HCT116 (cell line): ENCODE measurements around the gene CALN1. TPM values are rescaled to one million over a fixed set of nuclear protein-coding genes. Genes with fewer than 3 reads are reported as not detected.

Experiments
- ATAC-seq: fragments of 200-7000 bp; cut with Tn5 transposase; 2 replicates; pipeline ENCODE4 v1.9.1; 2020; ENCODE audit warnings: mild to moderate bottlenecking, moderate library complexity
- BruUV-seq: library from RNA; stranded (reverse); fragments of 400-500 nt; replicated peaks from 2 replicates; lab custom pipeline; 2021; lab: Mats Ljungman, UMichigan
- CTCF ChIA-PET: fragments of 300-600 bp; sonication (Branson Sonifier 250); formaldehyde crosslinking; loops from one replicate; lab custom pipeline; 2021; ENCODE audit warnings: antibody characterized with exemption; lab: Charles Lee
- POLR2A ChIA-PET: fragments of 300-600, 350-600 bp; sonication (Branson Sonifier 250); formaldehyde crosslinking; loops from one replicate; lab custom pipeline; 2021; ENCODE audit warnings: antibody characterized with exemption; lab: Charles Lee
- RAD21 ChIA-PET, 2 experiments: fragments of 300-600 bp; sonication (Branson Sonifier 250); formaldehyde crosslinking; loops; one replicate each; lab custom pipeline; 2023; ENCODE audit warnings: low total read pairs in 2 of 2; ENCODE audit not compliant: uncharacterized antibody in 2 of 2, unreplicated experiment in 2 of 2, low non-redundant PET in 1 of 2; lab: Charles Lee
- DNase-seq: peaks from one replicate; pipeline ENCODE4 v3.0.0-alpha.2; 2010; ENCODE audit warnings: low read depth, low spot score
- H2AFZ ChIP-seq: fragments of 200-600 bp; shearing (Covaris generic), sonication (generic); 2 replicates; pipeline ENCODE4 v1.6.1; 2017; ENCODE audit warnings: low read depth, mixed run types, mixed read lengths, antibody characterized with exemption, low read length; ENCODE audit not compliant: poor library complexity, severe bottlenecking
- H3K27ac ChIP-seq: 2 replicates; pipeline ENCODE4 v1.5.1; 2012; ENCODE audit warnings: low read depth, low read length
- H3K27me3 ChIP-seq: fragments of 200-600 bp; sonication (generic); 2 replicates; pipeline ENCODE4 v1.6.1; 2016; ENCODE audit warnings: mixed run types, low read length, mixed read lengths; ENCODE audit not compliant: insufficient read depth
- H3K36me3 ChIP-seq, 2 experiments: fragments of 200-500 bp in 1 of 2; fragments of 200-600 bp in 1 of 2; sonication (Bioruptor generic) in 1 of 2; sonication (generic) in 1 of 2; 2 replicates each; pipeline versions ENCODE4 v1.5.1 to v1.6.1; 2014 to 2016; ENCODE audit warnings: low read length in 2 of 2, inconsistent platforms in 1 of 2, mixed read lengths in 1 of 2, mixed run types in 1 of 2; ENCODE audit not compliant: insufficient read depth in 2 of 2, control insufficient read depth in 1 of 2
- H3K4me1 ChIP-seq, 2 experiments: fragments of 200-600 bp in 1 of 2; sonication (generic) in 1 of 2; 2 replicates each; pipeline versions ENCODE4 v1.5.1 to v1.6.1; 2012 to 2017; ENCODE audit warnings: low read length in 2 of 2, inconsistent platforms in 1 of 2, mild to moderate bottlenecking in 1 of 2, mixed read lengths in 1 of 2, mixed run types in 1 of 2, moderate library complexity in 1 of 2; ENCODE audit not compliant: insufficient read depth in 2 of 2, control insufficient read depth in 1 of 2
- H3K4me2 ChIP-seq: fragments of 200-600 bp; sonication (generic); 2 replicates; pipeline ENCODE4 v1.6.1; 2017; ENCODE audit warnings: mixed run types, low read length, mixed read lengths
- H3K4me3 ChIP-seq, 2 experiments: fragments of 200-600 bp in 1 of 2; sonication (generic) in 1 of 2; replicated peaks in 1 of 2; 2 replicates each; pipeline ENCODE4 v1.5.1; 2011 to 2016; ENCODE audit warnings: low read length in 2 of 2, control low read depth in 1 of 2, low read depth in 1 of 2, mild to moderate bottlenecking in 1 of 2, mixed read lengths in 1 of 2, mixed run types in 1 of 2
- H3K79me2 ChIP-seq: fragments of 200-600 bp; sonication (generic); 2 replicates; pipeline ENCODE4 v1.6.1; 2017; ENCODE audit warnings: mild to moderate bottlenecking, mixed run types, low read length, moderate library complexity, mixed read lengths; ENCODE audit not compliant: insufficient read depth
- H3K9ac ChIP-seq: fragments of 200-600 bp; sonication (generic); 2 replicates; pipeline ENCODE4 v1.6.1; 2016; ENCODE audit warnings: low read length, mixed read lengths
- H3K9me2 ChIP-seq: fragments of 200-600 bp; sonication (generic), shearing (Covaris generic); 2 replicates; pipeline ENCODE4 v1.6.1; 2017; ENCODE audit warnings: mixed run types, mild to moderate bottlenecking, moderate library complexity; ENCODE audit not compliant: insufficient read depth
- H3K9me3 ChIP-seq, 2 experiments: fragments of 200-500 bp in 1 of 2; fragments of 200-600 bp in 1 of 2; sonication (Bioruptor generic) in 1 of 2; sonication (generic) in 1 of 2; 2 replicates each; pipeline ENCODE4 v1.6.1; 2014 to 2017; ENCODE audit warnings: low read length in 2 of 2, mixed read lengths in 2 of 2, inconsistent platforms in 1 of 2, low read depth in 1 of 2, mild to moderate bottlenecking in 1 of 2, mixed run types in 1 of 2, moderate library complexity in 1 of 2; ENCODE audit not compliant: control insufficient read depth in 1 of 2, insufficient read depth in 1 of 2
- H4K20me1 ChIP-seq: fragments of 200-600 bp; sonication (generic), shearing (Covaris generic); 2 replicates; pipeline ENCODE4 v1.6.1; 2017; ENCODE audit warnings: mixed run types, mild to moderate bottlenecking, moderate library complexity; ENCODE audit not compliant: insufficient read depth
- CBX3 ChIP-seq: IDR thresholded peaks from 2 replicates; pipeline ENCODE4 v1.6.1; 2012; ENCODE audit warnings: low read depth
- EGR1 ChIP-seq: IDR thresholded peaks from 2 replicates; pipeline ENCODE4 v1.6.1; 2012; ENCODE audit warnings: low read depth
- EZH2 ChIP-seq: fragments of 200-600 bp; sonication (generic); IDR thresholded peaks from 2 replicates; pipeline ENCODE4 v1.6.1; 2017; ENCODE audit warnings: antibody characterized with exemption, mixed run types
- FOSL1 ChIP-seq: IDR thresholded peaks from 2 replicates; pipeline ENCODE4 v1.6.1; 2012; ENCODE audit warnings: low read depth
- RAD21 ChIP-seq: IDR thresholded peaks from 2 replicates; pipeline ENCODE4 v1.6.1; 2012; ENCODE audit warnings: low read depth, mild to moderate bottlenecking
- SIN3A ChIP-seq: IDR thresholded peaks from 2 replicates; pipeline ENCODE4 v1.6.1; 2012; ENCODE audit warnings: low read depth
- SP1 ChIP-seq: IDR thresholded peaks from 2 replicates; pipeline ENCODE4 v1.6.1; 2012; ENCODE audit warnings: low read depth
- TCF7L2 ChIP-seq: IDR thresholded peaks from 2 replicates; pipeline ENCODE4 v1.7.0; 2011; ENCODE audit warnings: borderline replicate concordance, inconsistent platforms; ENCODE audit not compliant: insufficient read depth, insufficient read length; ENCODE audit errors: extremely low read depth
- ZNF274 ChIP-seq: fragments of 200-500 bp; sonication (Bioruptor generic); IDR thresholded peaks from 2 replicates; pipeline ENCODE4 v1.6.1; 2014; ENCODE audit warnings: mild to moderate bottlenecking, low read depth, low read length, inconsistent platforms
- intact Hi-C: fragments of 100-400 bp; cut with micrococcal nuclease; formaldehyde crosslinking; loops from 2 replicates; pipeline ENCODE4 v1.10.0; 2022
- total RNA-seq: library from RNA; stranded (reverse); gene quantifications from one replicate; pipeline ENCODE4 v1.2.1, GENCODE V29; 2021; ENCODE audit not compliant: unreplicated experiment
- TF ChIP-seq, protein P1 (sequence below): IDR thresholded peaks from 2 replicates; pipeline ENCODE4 v1.6.1; 2011; ENCODE audit warnings: mild to moderate bottlenecking, low read length, moderate library complexity; ENCODE audit not compliant: insufficient replicate concordance; ENCODE audit errors: extremely low read depth
- TF ChIP-seq, protein P2 (sequence below): IDR thresholded peaks from 2 replicates; pipeline ENCODE4 v1.6.1; 2012
- TF ChIP-seq, protein P3 (sequence below): IDR thresholded peaks from 2 replicates; pipeline ENCODE4 v1.6.1; 2012
- TF ChIP-seq, protein P4 (sequence below), 3 experiments: fragments of 200-600 bp in 1 of 3; sonication (generic) in 1 of 3; IDR thresholded peaks in 2 of 3; conservative IDR thresholded peaks in 1 of 3; 2 replicates each; pipeline ENCODE4 v1.5.1; 2012 to 2017; ENCODE audit warnings: low read depth in 2 of 3, low read length in 2 of 3, antibody characterized with exemption in 1 of 3, borderline replicate concordance in 1 of 3, control low read depth in 1 of 3, mild to moderate bottlenecking in 1 of 3, mixed read lengths in 1 of 3, mixed run types in 1 of 3, moderate library complexity in 1 of 3; ENCODE audit not compliant: insufficient read depth in 1 of 3

Gene CALN1
- total RNA-seq, 1 experiment from 2014 or later, result 0.17 TPM

DNA sequence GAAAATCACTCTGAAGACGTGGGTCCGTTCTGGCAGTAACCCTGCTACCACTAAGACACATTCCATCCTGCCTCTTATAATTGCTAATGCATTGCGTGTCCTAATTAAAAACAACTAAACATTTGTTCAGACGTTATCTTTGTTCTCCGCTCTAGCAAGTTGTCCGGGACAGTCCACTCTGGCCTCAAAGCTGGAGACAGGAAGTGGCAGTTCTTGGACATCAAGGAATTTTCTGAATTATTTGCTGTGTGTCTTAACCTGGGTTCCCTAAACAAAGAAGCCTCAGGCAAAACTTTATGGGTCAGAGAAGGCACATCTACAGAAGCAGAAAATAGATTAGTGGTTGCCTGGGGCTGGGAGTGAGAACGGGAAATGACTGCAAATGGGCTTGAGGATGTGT lies 199.1 kb downstream of the CALN1 start:
- TF ChIP-seq RAD21 (no peak), SIN3A (no peak), CBX3 (no peak)
- no peak overlapping the region for H3K27ac ChIP-seq
- ChIA-PET CTCF (no interaction called here), POLR2A (no interaction called here), RAD21 (no interaction called here)
- no peaks in the 10 kb centered on the region for H3K36me3 ChIP-seq
- DNase-seq (no peak), ATAC-seq (no peak)
- no peaks in the 10 kb centered on the region for H4K20me1 ChIP-seq
- no peak overlapping the region for H2AFZ ChIP-seq
- no peak overlapping the region for H3K4me3 ChIP-seq
- H3K79me2 ChIP-seq, result no peaks in the 10 kb centered on the region
- no peaks in the 10 kb centered on the region for H3K9me3 ChIP-seq
- no peak overlapping the region for H3K9ac ChIP-seq
- no TSS peak for BruUV-seq
- H3K9me2 ChIP-seq, result no peaks in the 10 kb centered on the region
- H3K4me2 ChIP-seq, result no peak overlapping the region
- intact Hi-C loops, result no loop called here
- no peaks in the 10 kb centered on the region for H3K4me1 ChIP-seq
- no peaks in the 10 kb centered on the region for H3K27me3 ChIP-seq

DNA sequence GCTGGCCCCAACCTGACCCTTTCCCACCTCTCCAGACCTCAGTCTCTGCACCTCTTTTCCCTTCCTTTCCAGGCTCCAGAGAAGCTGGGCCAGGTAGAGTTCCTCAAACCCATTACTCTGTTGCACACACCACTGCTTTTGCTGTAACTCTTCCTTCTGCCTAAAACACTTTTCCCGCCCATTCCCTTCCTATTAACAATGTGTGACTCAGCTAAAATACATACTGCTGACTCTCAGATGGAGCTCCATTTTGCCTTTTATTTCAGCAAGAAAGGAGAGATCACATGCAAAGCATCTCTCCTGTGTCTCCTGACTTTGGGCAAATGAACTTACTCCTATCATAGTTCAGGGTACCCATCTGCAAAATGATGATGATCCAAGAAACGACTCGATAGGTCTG lies 201.0 kb downstream of the CALN1 start:
- no peaks in the 10 kb centered on the region for H3K79me2 ChIP-seq
- no TSS peak for BruUV-seq
- no peak overlapping the region for H3K9ac ChIP-seq
- no peaks in the 10 kb centered on the region for H4K20me1 ChIP-seq
- CTCF ChIA-PET, result no interaction called here
- intact Hi-C loops, result no loop called here
- H3K27ac ChIP-seq, result no peak overlapping the region
- RAD21 ChIA-PET, result no interaction called here
- H3K9me2 ChIP-seq, result no peaks in the 10 kb centered on the region
- TF ChIP-seq, protein P1, sequence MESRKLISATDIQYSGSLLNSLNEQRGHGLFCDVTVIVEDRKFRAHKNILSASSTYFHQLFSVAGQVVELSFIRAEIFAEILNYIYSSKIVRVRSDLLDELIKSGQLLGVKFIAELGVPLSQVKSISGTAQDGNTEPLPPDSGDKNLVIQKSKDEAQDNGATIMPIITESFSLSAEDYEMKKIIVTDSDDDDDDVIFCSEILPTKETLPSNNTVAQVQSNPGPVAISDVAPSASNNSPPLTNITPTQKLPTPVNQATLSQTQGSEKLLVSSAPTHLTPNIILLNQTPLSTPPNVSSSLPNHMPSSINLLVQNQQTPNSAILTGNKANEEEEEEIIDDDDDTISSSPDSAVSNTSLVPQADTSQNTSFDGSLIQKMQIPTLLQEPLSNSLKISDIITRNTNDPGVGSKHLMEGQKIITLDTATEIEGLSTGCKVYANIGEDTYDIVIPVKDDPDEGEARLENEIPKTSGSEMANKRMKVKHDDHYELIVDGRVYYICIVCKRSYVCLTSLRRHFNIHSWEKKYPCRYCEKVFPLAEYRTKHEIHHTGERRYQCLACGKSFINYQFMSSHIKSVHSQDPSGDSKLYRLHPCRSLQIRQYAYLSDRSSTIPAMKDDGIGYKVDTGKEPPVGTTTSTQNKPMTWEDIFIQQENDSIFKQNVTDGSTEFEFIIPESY, result no peak
- TF ChIP-seq RAD21 (no peak), TCF7L2 (no peak), FOSL1 (no peak), EGR1 (no peak), EZH2 (no peak), ZNF274 (no peak), SP1 (no peak)
- TF ChIP-seq, protein P2, sequence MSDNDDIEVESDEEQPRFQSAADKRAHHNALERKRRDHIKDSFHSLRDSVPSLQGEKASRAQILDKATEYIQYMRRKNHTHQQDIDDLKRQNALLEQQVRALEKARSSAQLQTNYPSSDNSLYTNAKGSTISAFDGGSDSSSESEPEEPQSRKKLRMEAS, result no peak
- TF ChIP-seq, protein P3, sequence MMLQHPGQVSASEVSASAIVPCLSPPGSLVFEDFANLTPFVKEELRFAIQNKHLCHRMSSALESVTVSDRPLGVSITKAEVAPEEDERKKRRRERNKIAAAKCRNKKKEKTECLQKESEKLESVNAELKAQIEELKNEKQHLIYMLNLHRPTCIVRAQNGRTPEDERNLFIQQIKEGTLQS, result no peak
- TF ChIP-seq, protein P4, sequence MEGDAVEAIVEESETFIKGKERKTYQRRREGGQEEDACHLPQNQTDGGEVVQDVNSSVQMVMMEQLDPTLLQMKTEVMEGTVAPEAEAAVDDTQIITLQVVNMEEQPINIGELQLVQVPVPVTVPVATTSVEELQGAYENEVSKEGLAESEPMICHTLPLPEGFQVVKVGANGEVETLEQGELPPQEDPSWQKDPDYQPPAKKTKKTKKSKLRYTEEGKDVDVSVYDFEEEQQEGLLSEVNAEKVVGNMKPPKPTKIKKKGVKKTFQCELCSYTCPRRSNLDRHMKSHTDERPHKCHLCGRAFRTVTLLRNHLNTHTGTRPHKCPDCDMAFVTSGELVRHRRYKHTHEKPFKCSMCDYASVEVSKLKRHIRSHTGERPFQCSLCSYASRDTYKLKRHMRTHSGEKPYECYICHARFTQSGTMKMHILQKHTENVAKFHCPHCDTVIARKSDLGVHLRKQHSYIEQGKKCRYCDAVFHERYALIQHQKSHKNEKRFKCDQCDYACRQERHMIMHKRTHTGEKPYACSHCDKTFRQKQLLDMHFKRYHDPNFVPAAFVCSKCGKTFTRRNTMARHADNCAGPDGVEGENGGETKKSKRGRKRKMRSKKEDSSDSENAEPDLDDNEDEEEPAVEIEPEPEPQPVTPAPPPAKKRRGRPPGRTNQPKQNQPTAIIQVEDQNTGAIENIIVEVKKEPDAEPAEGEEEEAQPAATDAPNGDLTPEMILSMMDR (IDR thresholded peaks at IDR 0.05 in 2 of 3, conservative IDR thresholded peaks at IDR 0.05 in 1 of 3; ENCODE audit: borderline replicate concordance in 1 of 3, insufficient read depth in 1 of 3, low read depth in 2 of 3, low read length in 2 of 3), result no peak
- no peak overlapping the region for H2AFZ ChIP-seq
- POLR2A ChIA-PET, result no interaction called here
- no peak overlapping the region for H3K4me3 ChIP-seq
- DNase-seq (no peak), ATAC-seq (no peak)
- no peaks in the 10 kb centered on the region for H3K36me3 ChIP-seq
- no peaks in the 10 kb centered on the region for H3K27me3 ChIP-seq
- no peaks in the 10 kb centered on the region for H3K4me1 ChIP-seq
- H3K9me3 ChIP-seq, result no peaks in the 10 kb centered on the region
- H3K4me2 ChIP-seq, result no peak overlapping the region
